ENCODE measurements around the gene MKNK1.

The MKNK1 gene

DNA sequence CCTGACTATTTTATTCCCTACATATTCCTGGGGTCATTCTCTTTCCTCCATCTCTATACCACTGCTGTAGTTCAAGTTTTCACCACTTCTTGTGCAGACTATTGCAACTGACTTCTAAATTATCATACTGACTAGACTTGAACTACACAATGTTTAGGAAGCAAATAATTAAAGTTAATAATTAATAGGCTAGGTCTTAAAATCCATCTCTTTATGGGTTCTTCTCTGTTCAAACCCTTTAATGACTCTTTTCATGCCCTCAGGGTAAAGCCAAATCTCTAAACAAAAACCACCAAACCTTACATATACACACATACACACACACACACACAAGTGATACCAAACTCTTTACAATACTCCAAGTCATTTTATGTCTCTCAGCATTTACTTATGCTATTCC, 34.9 kb upstream of the MKNK1 start:
- no peak overlapping the region for H3K4me3 ChIP-seq (ENCODE audit: low read length)

DNA sequence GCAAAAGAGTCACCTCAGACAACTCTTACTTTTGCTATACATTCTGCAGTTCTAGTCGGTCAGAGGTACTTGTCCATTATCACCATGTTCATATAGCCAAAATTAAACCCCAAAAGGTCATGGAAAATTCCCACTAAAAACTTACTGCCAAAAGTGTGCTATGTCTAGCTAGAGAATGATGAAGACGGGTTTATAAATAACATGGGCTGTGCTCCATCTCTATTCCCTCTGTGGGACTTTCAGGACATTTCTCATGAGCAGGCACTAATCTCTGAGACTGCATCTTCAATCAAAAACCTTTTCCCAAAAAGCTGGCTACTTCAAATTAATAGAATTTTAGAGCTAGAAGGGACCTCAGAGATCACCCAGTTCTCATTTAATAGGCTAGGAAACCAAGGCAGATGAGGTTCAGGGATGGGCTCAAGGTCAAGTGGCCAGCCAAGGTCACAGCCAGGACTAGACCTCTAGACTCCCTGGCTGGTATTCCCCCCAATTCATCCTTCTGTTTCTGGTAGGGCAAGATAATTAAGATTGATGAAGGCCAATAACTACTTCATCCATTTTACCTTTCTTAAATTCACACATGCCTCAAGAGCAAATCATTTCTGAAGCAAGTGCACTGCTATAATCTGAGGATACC, 33.5 kb upstream of the MKNK1 start:
- no peak for DNase-seq (ENCODE audit: low read depth)
- TF ChIP-seq CTCF (conservative IDR thresholded peaks at IDR 0.05; ENCODE audit: low read length), result no peak
- H3K4me3 ChIP-seq (ENCODE audit: low read length), result no peak overlapping the region

More for the DNA sequence above, 34.9 kb upstream of the MKNK1 start:
- no peak for TF ChIP-seq CTCF (conservative IDR thresholded peaks at IDR 0.05; ENCODE audit: low read length)
- DNase-seq (ENCODE audit: low read depth), result no peak

GRCh38 chr1:46635205-46635604, 31.1 kb upstream of the MKNK1 start:
- DNase-seq (ENCODE audit: low read depth), result no peak
- H3K4me3 ChIP-seq (ENCODE audit: low read length), result no peak overlapping the region
- TF ChIP-seq CTCF (conservative IDR thresholded peaks at IDR 0.05; ENCODE audit: low read length), result no peak

DNA sequence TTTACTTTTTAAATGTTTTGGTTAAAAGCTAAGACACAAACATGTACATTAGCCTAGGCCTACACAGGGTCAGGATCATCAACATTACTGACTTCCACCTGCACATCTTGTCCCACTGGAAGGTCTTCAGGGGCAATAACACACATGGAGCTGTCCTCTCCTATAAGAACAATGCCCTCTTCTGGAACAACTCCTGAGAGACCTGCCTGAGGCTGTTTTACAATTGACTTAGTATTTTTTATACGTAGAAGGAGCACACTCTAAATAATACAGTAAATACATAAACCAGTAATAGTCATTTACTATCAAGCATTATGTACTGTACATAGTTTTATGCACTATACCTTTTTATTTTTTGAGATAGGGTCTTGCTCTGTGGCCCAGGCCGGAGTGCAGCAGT, 26.7 kb upstream of the MKNK1 start:
- no peak overlapping the region for H3K4me3 ChIP-seq (ENCODE audit: low read length)
- no peak for TF ChIP-seq CTCF (conservative IDR thresholded peaks at IDR 0.05; ENCODE audit: low read length)
- no peak for DNase-seq (ENCODE audit: low read depth)

- H3K4me3 ChIP-seq (ENCODE audit: low read length), result no peak overlapping the region
- no peak for TF ChIP-seq CTCF (conservative IDR thresholded peaks at IDR 0.05; ENCODE audit: low read length)
- no peak for DNase-seq (ENCODE audit: low read depth)
Observed at GRCh38 chr1:46623743-46624644, 19.9 kb upstream of the MKNK1 start.

- peak; percentile 63 for TF ChIP-seq CTCF (conservative IDR thresholded peaks at IDR 0.05; ENCODE audit: low read length)
- no peak overlapping the region for H3K4me3 ChIP-seq (ENCODE audit: low read length)
- peak; percentile 48 for DNase-seq (ENCODE audit: low read depth)
Observed at GRCh38 chr1:46622344-46622743, 18.3 kb upstream of the MKNK1 start.

DNA sequence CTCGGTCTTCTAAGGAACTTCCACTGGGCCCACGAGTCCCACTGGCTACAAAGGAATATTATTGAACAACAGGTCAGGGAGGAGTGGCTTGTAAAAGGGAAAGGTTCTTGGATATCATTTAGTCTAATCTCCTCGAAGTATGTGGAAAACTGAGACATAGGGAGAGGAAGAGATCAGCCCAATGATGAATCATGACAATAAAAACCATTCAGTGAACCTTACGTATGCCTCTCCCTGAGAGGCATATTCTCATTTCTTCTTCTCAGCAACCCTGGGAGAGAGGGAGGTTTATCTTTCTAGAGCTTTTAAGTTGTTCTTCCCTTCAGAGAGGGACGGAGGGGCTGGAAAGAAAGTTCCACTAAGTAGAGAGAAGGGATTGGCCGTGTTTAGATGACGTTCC, 17.9 kb upstream of the MKNK1 start:
- TF ChIP-seq CTCF (conservative IDR thresholded peaks at IDR 0.05; ENCODE audit: low read length), result no peak
- DNase-seq (ENCODE audit: low read depth), result no peak
- H3K4me3 ChIP-seq (ENCODE audit: low read length), result no peak overlapping the region
